NCI-H146 treated with DMSO at 0.1 percent for 48 hours (cell line): ENCODE measurements around the gene SFSWAP.
A peak's percentile ranks its signal among the peaks of the same experiment; 100 is the strongest.

ENCODE experiments used
- DNase-seq: peaks from one replicate; lab custom pipeline; 2025; ENCODE audit not compliant: unreplicated experiment; lab: John Stamatoyannopoulos, UW

The SFSWAP gene

GRCh38 chr12:131785763-131786330 lies 75.0 kb downstream of the SFSWAP start:
- no peak for DNase-seq

GRCh38 chr12:131786331-131786730 lies 75.4 kb downstream of the SFSWAP start:
- no peak for DNase-seq

GRCh38 chr12:131787143-131787660 lies 76.3 kb downstream of the SFSWAP start:
- DNase-seq: no peak

GRCh38 chr12:131788070-131788469 lies 77.2 kb downstream of the SFSWAP start:
- DNase-seq: no peak

- DNase-seq: no peak
Observed at GRCh38 chr12:131789638-131790037, 78.7 kb downstream of the SFSWAP start.

GRCh38 chr12:131793243-131794022 lies 82.5 kb downstream of the SFSWAP start:
- no peak for DNase-seq

- no peak for DNase-seq
Observed at GRCh38 chr12:131794061-131794460, 83.2 kb downstream of the SFSWAP start.

- DNase-seq: no peak
Observed at GRCh38 chr12:131794573-131794972, 83.7 kb downstream of the SFSWAP start.

GRCh38 chr12:131795064-131795463 lies 84.2 kb downstream of the SFSWAP start:
- no peak for DNase-seq

GRCh38 chr12:131795690-131796410 lies 85.0 kb downstream of the SFSWAP start:
- DNase-seq: no peak

GRCh38 chr12:131796411-131796736 lies 85.5 kb downstream of the SFSWAP start:
- DNase-seq: no peak

GRCh38 chr12:131796754-131797587 lies 86.1 kb downstream of the SFSWAP start:
- DNase-seq: no peak

GRCh38 chr12:131797588-131797934 lies 86.7 kb downstream of the SFSWAP start:
- DNase-seq: no peak

GRCh38 chr12:131799195-131799594 lies 88.3 kb downstream of the SFSWAP start:
- DNase-seq: no peak

GRCh38 chr12:131799828-131800593 lies 89.1 kb downstream of the SFSWAP start:
- DNase-seq: peak; percentile 25

GRCh38 chr12:131800594-131801135 lies 89.8 kb downstream of the SFSWAP start:
- DNase-seq: no peak

- DNase-seq: no peak
Observed at GRCh38 chr12:131801254-131801866, 90.5 kb downstream of the SFSWAP start.

GRCh38 chr12:131803961-131804521 lies 93.2 kb downstream of the SFSWAP start:
- no peak for DNase-seq

GRCh38 chr12:131805421-131805820 lies 94.5 kb downstream of the SFSWAP start:
- DNase-seq: no peak
